ES-I3 (cell line): ENCODE measurements around the gene C10orf71.

Experiments used
- H3K36me3 ChIP-seq: 2 replicates; pipeline ENCODE4 v1.6.1; 2013; ENCODE audit warnings: mild to moderate bottlenecking, low read length, control low read depth, moderate library complexity; ENCODE audit not compliant: insufficient read depth
- H3K4me1 ChIP-seq: 2 replicates; pipeline ENCODE4 v1.6.1; 2013; ENCODE audit warnings: mild to moderate bottlenecking, control low read depth, low read length; ENCODE audit not compliant: insufficient read depth
- H3K9ac ChIP-seq: 2 replicates; pipeline ENCODE4 v1.6.1; 2013; ENCODE audit warnings: low read depth, mild to moderate bottlenecking, low read length, moderate library complexity
- H3K9me3 ChIP-seq: 2 replicates; pipeline ENCODE4 v1.6.1; 2013; ENCODE audit warnings: mild to moderate bottlenecking, low read length, moderate library complexity; ENCODE audit not compliant: control insufficient read depth, insufficient read depth

C10orf71 gene

GRCh38 chr10:49279015-49279880 lies 19.7 kb upstream of the C10orf71 start:
- Histone ChIP-seq H3K9me3 (no peaks in the 10 kb centered on the region), H3K36me3 (no peaks in the 10 kb centered on the region), H3K9ac (no peak overlapping the region), H3K4me1 (no peaks in the 10 kb centered on the region)

GRCh38 chr10:49280001-49280408 lies 19.0 kb upstream of the C10orf71 start:
- H3K9ac ChIP-seq, result no peak overlapping the region
- no peaks in the 10 kb centered on the region for H3K36me3 ChIP-seq
- H3K4me1 ChIP-seq, result no peaks in the 10 kb centered on the region
- no peaks in the 10 kb centered on the region for H3K9me3 ChIP-seq

- H3K4me1 ChIP-seq, result no peaks in the 10 kb centered on the region
- H3K36me3 ChIP-seq, result no peaks in the 10 kb centered on the region
Observed at GRCh38 chr10:49281461-49281860, 17.5 kb upstream of the C10orf71 start.

GRCh38 chr10:49282306-49282705 lies 16.7 kb upstream of the C10orf71 start:
- no peaks in the 10 kb centered on the region for H3K4me1 ChIP-seq
- H3K9me3 ChIP-seq, result no peaks in the 10 kb centered on the region
- no peak overlapping the region for H3K9ac ChIP-seq
- H3K36me3 ChIP-seq, result no peaks in the 10 kb centered on the region

More at GRCh38 chr10:49281461-49281860, 17.5 kb upstream of the C10orf71 start:
- no peaks in the 10 kb centered on the region for H3K9me3 ChIP-seq
- no peak overlapping the region for H3K9ac ChIP-seq

GRCh38 chr10:49282879-49283341 lies 16.1 kb upstream of the C10orf71 start:
- H3K9me3 ChIP-seq, result no peaks in the 10 kb centered on the region
- no peak overlapping the region for H3K9ac ChIP-seq
- no peaks in the 10 kb centered on the region for H3K4me1 ChIP-seq
- no peaks in the 10 kb centered on the region for H3K36me3 ChIP-seq

GRCh38 chr10:49283491-49283890 lies 15.5 kb upstream of the C10orf71 start:
- Histone ChIP-seq H3K9me3 (no peaks in the 10 kb centered on the region), H3K9ac (no peak overlapping the region), H3K36me3 (no peaks in the 10 kb centered on the region), H3K4me1 (no peaks in the 10 kb centered on the region)

GRCh38 chr10:49284356-49284755 lies 14.6 kb upstream of the C10orf71 start:
- Histone ChIP-seq H3K4me1 (no peaks in the 10 kb centered on the region), H3K36me3 (no peaks in the 10 kb centered on the region), H3K9me3 (no peaks in the 10 kb centered on the region), H3K9ac (no peak overlapping the region)

GRCh38 chr10:49285232-49285631 lies 13.7 kb upstream of the C10orf71 start:
- Histone ChIP-seq H3K9me3 (no peaks in the 10 kb centered on the region), H3K36me3 (no peaks in the 10 kb centered on the region), H3K4me1 (no peaks in the 10 kb centered on the region), H3K9ac (no peak overlapping the region)

- H3K36me3 ChIP-seq, result no peaks in the 10 kb centered on the region
- no peaks in the 10 kb centered on the region for H3K9me3 ChIP-seq
- no peaks in the 10 kb centered on the region for H3K4me1 ChIP-seq
- H3K9ac ChIP-seq, result no peak overlapping the region
Observed at GRCh38 chr10:49286686-49287085, 12.3 kb upstream of the C10orf71 start.

GRCh38 chr10:49287689-49288340 lies 11.2 kb upstream of the C10orf71 start:
- H3K9me3 ChIP-seq, result no peaks in the 10 kb centered on the region
- H3K9ac ChIP-seq, result no peak overlapping the region
- no peaks in the 10 kb centered on the region for H3K4me1 ChIP-seq
- no peaks in the 10 kb centered on the region for H3K36me3 ChIP-seq

- no peak overlapping the region for H3K9ac ChIP-seq
- no peaks in the 10 kb centered on the region for H3K36me3 ChIP-seq
- H3K4me1 ChIP-seq, result no peaks in the 10 kb centered on the region
- H3K9me3 ChIP-seq, result no peaks in the 10 kb centered on the region
Observed at GRCh38 chr10:49288341-49289065, 10.5 kb upstream of the C10orf71 start.

GRCh38 chr10:49289480-49289879 lies 9.5 kb upstream of the C10orf71 start:
- no peaks in the 10 kb centered on the region for H3K9me3 ChIP-seq
- H3K36me3 ChIP-seq, result no peaks in the 10 kb centered on the region
- H3K9ac ChIP-seq, result no peak overlapping the region
- H3K4me1 ChIP-seq, result no peaks in the 10 kb centered on the region

- Histone ChIP-seq H3K4me1 (no peaks in the 10 kb centered on the region), H3K9me3 (no peaks in the 10 kb centered on the region), H3K9ac (no peak overlapping the region), H3K36me3 (no peaks in the 10 kb centered on the region)
Observed at GRCh38 chr10:49290131-49290530, 8.8 kb upstream of the C10orf71 start.

- no peaks in the 10 kb centered on the region for H3K36me3 ChIP-seq
- no peaks in the 10 kb centered on the region for H3K4me1 ChIP-seq
- no peak overlapping the region for H3K9ac ChIP-seq
- H3K9me3 ChIP-seq, result no peaks in the 10 kb centered on the region
Observed at GRCh38 chr10:49290607-49291006, 8.4 kb upstream of the C10orf71 start.
